CD1c-positive myeloid dendritic cell (primary cell): ENCODE results near the gene CDH23.

Experiments
- DNase-seq: peaks from one replicate; pipeline ENCODE4 v3.0.0-alpha.2; 2016; ENCODE audit errors: extremely low spot score

CDH23 gene

GRCh38 chr10:71486484-71487114, 89.9 kb downstream of the CDH23 start:
- DNase-seq: peak; percentile 53

GRCh38 chr10:71487726-71488125, 91.0 kb downstream of the CDH23 start:
- DNase-seq: no peak

- DNase-seq: no peak
Observed at GRCh38 chr10:71489077-71489476, 92.4 kb downstream of the CDH23 start.

GRCh38 chr10:71492872-71493271, 96.2 kb downstream of the CDH23 start:
- DNase-seq: no peak

- no peak for DNase-seq
Observed at GRCh38 chr10:71493741-71494140, 97.0 kb downstream of the CDH23 start.

GRCh38 chr10:71494476-71494875, 97.8 kb downstream of the CDH23 start:
- DNase-seq: no peak

GRCh38 chr10:71494980-71495381, 98.3 kb downstream of the CDH23 start:
- peak; percentile 42 for DNase-seq

- no peak for DNase-seq
Observed at GRCh38 chr10:71496927-71497762, 100.4 kb downstream of the CDH23 start.

- peak; percentile 35 for DNase-seq
Observed at GRCh38 chr10:71497763-71498326, 101.1 kb downstream of the CDH23 start.

- DNase-seq: no peak
Observed at GRCh38 chr10:71501402-71501801, 104.7 kb downstream of the CDH23 start.

GRCh38 chr10:71502190-71502589, 105.5 kb downstream of the CDH23 start:
- no peak for DNase-seq

- DNase-seq: no peak
Observed at GRCh38 chr10:71502851-71503250, 106.1 kb downstream of the CDH23 start.

GRCh38 chr10:71504168-71504567, 107.4 kb downstream of the CDH23 start:
- no peak for DNase-seq

- no peak for DNase-seq
Observed at GRCh38 chr10:71504570-71504969, 107.8 kb downstream of the CDH23 start.

- DNase-seq: no peak
Observed at GRCh38 chr10:71505862-71506261, 109.1 kb downstream of the CDH23 start.

GRCh38 chr10:71509444-71509843, 112.7 kb downstream of the CDH23 start:
- no peak for DNase-seq

- no peak for DNase-seq
Observed at GRCh38 chr10:71511206-71511605, 114.5 kb downstream of the CDH23 start.

GRCh38 chr10:71512312-71512711, 115.6 kb downstream of the CDH23 start:
- DNase-seq: no peak

GRCh38 chr10:71512761-71513539, 116.2 kb downstream of the CDH23 start:
- no peak for DNase-seq

- DNase-seq: no peak
Observed at GRCh38 chr10:71513540-71513853, 116.8 kb downstream of the CDH23 start.

GRCh38 chr10:71513936-71514335, 117.2 kb downstream of the CDH23 start:
- peak; percentile 38 for DNase-seq

GRCh38 chr10:71515531-71516172, 118.9 kb downstream of the CDH23 start:
- DNase-seq: no peak
